Left lung (tissue), 10 donors: ENCODE data around the gene TBXAS1. TPM values are rescaled to one million over a fixed set of nuclear protein-coding genes. Genes with fewer than 3 reads are reported as not detected.

Experiments
- ATAC-seq: fragments of 200-7000 bp; cut with Tn5 transposase; one replicate; pipeline ENCODE4 v1.9.1; 2020; ENCODE audit warnings: moderate library complexity
- DNase-seq, 4 donors: peaks; one replicate each; pipeline ENCODE4 v3.0.0-alpha.2; 2013 to 2020
- H3K27ac ChIP-seq, 2 donors: fragments of 200-600 bp; sonication (generic) in 1 of 2; one replicate each; pipeline versions ENCODE4 v1.5.0 to v1.8.0; 2020 to 2021
- H3K27me3 ChIP-seq, 2 donors: fragments of 200-600 bp; sonication (generic) in 1 of 2; one replicate each; pipeline versions ENCODE4 v1.5.0 to v1.8.0; 2020 to 2021
- H3K36me3 ChIP-seq, 2 donors: fragments of 200-600 bp; sonication (generic) in 1 of 2; one replicate each; pipeline versions ENCODE4 v1.5.0 to v1.8.0; 2020 to 2021
- H3K4me1 ChIP-seq, 2 donors: fragments of 200-600 bp; one replicate each; pipeline ENCODE4 v1.8.0; 2021
- H3K4me3 ChIP-seq, 2 donors: fragments of 200-600 bp; sonication (generic) in 1 of 2; one replicate each; pipeline versions ENCODE4 v1.5.0 to v1.8.0; 2020 to 2021; ENCODE audit warnings: mild to moderate bottlenecking in 1 of 2
- H3K9me3 ChIP-seq, 2 donors: fragments of 200-600 bp; sonication (generic) in 1 of 2; one replicate each; pipeline versions ENCODE4 v1.5.0 to v1.8.0; 2020 to 2021
- CTCF ChIP-seq, 2 donors: fragments of 200-600 bp; sonication (generic) in 1 of 2; IDR thresholded peaks; one replicate each; pipeline versions ENCODE4 v1.5.0 to v1.8.0; 2021; ENCODE audit warnings: antibody characterized with exemption in 2 of 2
- intact Hi-C, 2 donors: fragments of 100-400 bp; cut with DNase I; formaldehyde crosslinking; loops; one replicate each; pipeline versions ENCODE4 v1.11.2 to v1.14.2; 2022
- polyA plus RNA-seq, 6 donors: library from polyadenylated mRNA; unstranded; fragments of 120-200 nt; gene quantifications; one replicate each; pipeline ENCODE4 v1.2.1, GENCODE V29; 2013; ENCODE audit not compliant: insufficient read length in 6 of 6
- total RNA-seq, 2 donors: library from RNA; stranded (reverse); fragmentation: NEBNext Ultra II Directional; extraction: Animal tissue kit (Norgen Biotek cat#: 25700); gene quantifications; one replicate each; pipeline ENCODE4 v1.2.1, GENCODE V29; 2021
- donor health status: DM: no; HTN: yes; CAD: no.
- donor health status: DM: no; HTN: no; CAD: no.

The TBXAS1 gene
- total and polyA plus RNA-seq, 8 donors = 8.2 to 103 (median 9.6) TPM

DNA sequence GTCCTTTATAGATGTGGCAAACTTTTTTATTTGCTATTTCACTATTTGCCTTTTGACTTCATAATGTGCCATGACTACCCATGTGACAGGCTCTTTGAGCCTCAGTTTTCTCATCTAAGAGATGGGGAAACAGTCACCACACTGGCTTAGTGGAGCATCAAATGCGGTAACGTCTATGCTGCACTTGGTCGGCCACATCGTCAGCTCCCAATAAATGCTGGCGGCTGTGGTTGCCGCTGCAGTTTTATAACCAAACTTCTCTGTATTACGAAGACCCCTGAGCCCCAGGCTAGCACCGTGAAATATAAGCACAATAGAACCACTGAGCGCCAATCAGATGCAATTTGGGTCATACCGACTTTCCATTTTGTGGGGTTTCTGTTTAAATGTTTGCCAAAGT lies 177.5 kb downstream of the TBXAS1 start:
- no peak overlapping the region for H3K4me3 ChIP-seq
- intact Hi-C loops = loop anchor here (10.0 kb wide), 2 partner anchors 232 to 392 kb away; partner anchors contain the start of gene HIPK2 (in 1 of the 2)
- H3K27me3 ChIP-seq = no peaks in the 10 kb centered on the region
- DNase-seq = no peak
- TF ChIP-seq CTCF (IDR thresholded peaks at IDR 0.05) = no peak
- H3K27ac ChIP-seq = no peak overlapping the region
- no peaks in the 10 kb centered on the region for H3K9me3 ChIP-seq
- H3K36me3 ChIP-seq = peaks cover 0 to 16% of the 10 kb centered on the region in 2 donors
- H3K4me1 ChIP-seq = no peaks in the 10 kb centered on the region
- ATAC-seq = no peak

GRCh38 chr7:140007051-140007690 lies 178.1 kb downstream of the TBXAS1 start:
- Histone ChIP-seq H3K9me3 (no peaks in the 10 kb centered on the region), H3K27me3 (no peaks in the 10 kb centered on the region), H3K27ac (no peak overlapping the region), H3K36me3 (peaks cover 0 to 16% of the 10 kb centered on the region in 2 donors), H3K4me3 (no peak overlapping the region), H3K4me1 (no peaks in the 10 kb centered on the region)
- DNase-seq = no peak
- intact Hi-C loops = loop anchor here (10.0 kb wide), 2 partner anchors 232 to 392 kb away; partner anchors contain the start of gene HIPK2 (in 1 of the 2)
- TF ChIP-seq CTCF (IDR thresholded peaks at IDR 0.05) = no peak
- no peak for ATAC-seq

- Histone ChIP-seq H3K4me1 (no peaks in the 10 kb centered on the region), H3K9me3 (no peaks in the 10 kb centered on the region), H3K4me3 (no peak overlapping the region), H3K27ac (no peak overlapping the region), H3K27me3 (no peaks in the 10 kb centered on the region), H3K36me3 (peaks cover 0 to 23% of the 10 kb centered on the region in 2 donors)
- ATAC-seq (no peak), DNase-seq (no peak)
- intact Hi-C loops = loop anchor here (10.0 kb wide), 2 partner anchors 234 to 394 kb away; partner anchors contain the start of gene HIPK2 (in 1 of the 2)
- TF ChIP-seq CTCF (IDR thresholded peaks at IDR 0.05) = no peak
These were observed 179.9 kb downstream of the TBXAS1 start for GRCh38 chr7:140008755-140009610.

GRCh38 chr7:140009735-140010134 lies 180.7 kb downstream of the TBXAS1 start:
- Histone ChIP-seq H3K4me1 (no peaks in the 10 kb centered on the region), H3K36me3 (peaks cover 0 to 29% of the 10 kb centered on the region in 2 donors), H3K27ac (no peak overlapping the region), H3K27me3 (no peaks in the 10 kb centered on the region), H3K4me3 (no peak overlapping the region), H3K9me3 (no peaks in the 10 kb centered on the region)
- intact Hi-C loops = loop anchor here (10.0 kb wide), 2 partner anchors 235 to 395 kb away; partner anchors contain the start of gene HIPK2 (in 1 of the 2)
- ATAC-seq (no peak), DNase-seq (no peak)
- no peak for TF ChIP-seq CTCF (IDR thresholded peaks at IDR 0.05)
